NCI-H1105 treated with DMSO at 0.1 percent for 48 hours (cell line): ENCODE measurements around the gene KCND2.
A peak's percentile ranks its signal among the peaks of the same experiment; 100 is the strongest.
"Not testable (repeated sequence)": the region's sequence is repeated elsewhere in the genome, so short reads cannot be mapped to it uniquely, and the experiment has no call there.

Experiments used
- DNase-seq: peaks from one replicate; lab custom pipeline; 2025; lab: John Stamatoyannopoulos, UW

The KCND2 gene

DNA sequence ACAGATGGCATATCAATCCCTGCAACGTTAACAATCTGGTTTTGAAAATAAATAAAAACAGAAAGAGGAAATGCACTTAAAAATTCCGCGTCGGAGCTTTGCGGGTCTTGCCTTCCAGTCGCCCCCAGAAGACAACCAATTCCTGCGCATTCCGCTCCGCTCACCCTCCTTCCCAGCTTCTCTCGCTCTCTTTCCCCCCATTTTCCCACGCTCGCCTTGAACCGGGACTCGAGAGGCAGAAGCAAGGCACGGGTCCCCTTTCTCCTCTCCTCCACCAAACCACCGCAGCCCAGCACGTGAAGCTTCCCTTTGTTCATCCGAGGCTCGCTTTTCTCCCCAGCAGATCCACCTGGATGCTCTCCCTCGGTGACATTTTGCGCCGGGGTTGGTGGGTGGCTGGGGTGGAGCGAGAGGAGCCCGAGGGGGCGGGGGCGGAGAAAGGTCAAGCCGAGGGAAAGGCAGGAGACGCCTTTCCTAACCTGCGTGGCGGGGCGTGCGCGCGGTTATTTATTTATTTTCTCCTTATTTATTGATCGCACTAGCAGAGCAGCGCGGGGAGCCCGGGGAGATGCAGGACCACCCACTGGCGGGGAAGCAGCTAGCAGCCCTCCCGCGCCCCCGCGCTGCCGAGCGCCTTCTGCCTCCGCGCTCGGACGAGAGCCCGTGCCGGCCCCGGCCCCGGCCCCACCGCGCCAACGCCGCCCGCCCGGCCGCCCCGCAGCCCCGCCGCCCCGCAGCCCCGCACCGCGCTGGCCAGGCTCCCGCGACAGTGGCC lies at the start of gene KCND2:
Gene KCND2, plus strand, starts transcription at position 475 of the 775 bp plus-strand sequence.
- peak; percentile 69 for DNase-seq

DNA sequence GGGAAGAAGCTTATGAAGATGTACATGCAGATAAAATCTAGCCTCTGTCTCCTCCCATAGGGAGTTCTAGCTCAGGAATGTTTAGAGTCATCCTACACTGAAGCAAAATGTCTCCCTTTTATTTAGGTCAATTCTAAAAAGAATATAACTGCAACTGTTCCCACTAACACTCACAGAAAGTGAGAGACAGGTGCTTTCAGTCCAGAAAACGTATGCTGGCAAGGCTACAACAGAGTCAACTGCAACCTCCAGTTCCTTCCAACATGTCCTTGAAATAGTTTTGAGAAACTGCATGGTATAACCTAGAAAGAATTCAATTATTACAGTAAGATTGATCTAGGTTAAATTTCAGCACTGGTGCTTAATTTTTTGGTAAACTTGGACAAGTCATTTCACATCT lies 46.8 kb upstream of the KCND2 start:
- no peak for DNase-seq

DNA sequence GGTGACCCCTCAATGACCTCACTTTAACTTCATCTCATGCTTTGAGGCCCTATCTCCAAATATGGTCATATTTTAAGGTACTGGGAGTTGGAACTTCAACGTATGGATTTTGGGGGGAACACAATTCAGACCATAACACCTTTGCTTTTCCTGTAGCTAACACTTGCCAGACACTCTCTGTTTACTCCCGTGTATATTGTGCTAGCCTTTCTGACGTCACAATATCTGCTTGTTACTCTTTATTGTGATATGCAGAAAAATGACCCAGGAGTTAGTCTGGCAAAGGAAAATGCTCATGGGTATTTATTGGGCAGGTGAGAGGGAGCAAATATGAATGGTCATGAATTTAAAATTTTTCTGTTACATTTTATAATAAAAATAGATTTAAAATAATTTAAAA lies 45.7 kb upstream of the KCND2 start:
- no peak for DNase-seq

DNA sequence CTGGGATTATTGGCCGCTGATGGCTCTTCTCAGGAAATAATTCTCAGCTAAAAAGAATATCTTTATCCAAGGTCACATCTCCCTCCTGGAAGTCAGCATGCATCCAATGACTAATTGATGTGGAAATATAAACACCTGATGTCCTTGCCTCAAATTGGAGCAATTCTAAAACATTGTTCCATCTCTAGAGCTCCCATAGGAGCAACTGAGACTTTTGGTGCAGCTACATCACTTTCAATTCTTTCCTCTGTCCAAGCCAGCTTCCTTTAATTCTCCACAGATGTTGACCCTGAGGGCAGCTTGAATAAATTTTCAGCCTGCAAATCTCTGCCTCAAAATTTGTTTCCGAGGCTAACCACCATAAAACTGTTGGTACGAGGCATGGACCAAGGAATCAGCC lies 43.9 kb upstream of the KCND2 start:
- DNase-seq: no peak

DNA sequence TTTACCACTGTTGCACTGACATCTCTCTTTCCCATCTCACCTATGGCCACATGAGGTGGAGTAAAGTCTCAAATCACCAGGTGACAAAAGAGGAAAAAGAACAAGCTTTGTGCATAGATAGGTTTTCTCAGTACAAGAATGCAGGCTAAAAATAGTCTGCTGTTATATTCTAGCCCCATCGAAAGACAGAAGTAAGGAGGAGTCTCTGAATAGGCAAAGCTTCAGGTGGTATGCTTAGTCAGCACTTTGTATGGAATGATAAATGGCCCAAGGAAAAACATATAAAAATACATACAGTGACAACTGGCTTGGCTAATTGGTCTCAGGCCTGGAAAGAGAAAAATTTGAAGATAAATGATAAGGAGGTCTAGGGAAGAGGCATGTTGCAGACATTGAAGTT lies 39.6 kb upstream of the KCND2 start:
- DNase-seq: no peak

DNA sequence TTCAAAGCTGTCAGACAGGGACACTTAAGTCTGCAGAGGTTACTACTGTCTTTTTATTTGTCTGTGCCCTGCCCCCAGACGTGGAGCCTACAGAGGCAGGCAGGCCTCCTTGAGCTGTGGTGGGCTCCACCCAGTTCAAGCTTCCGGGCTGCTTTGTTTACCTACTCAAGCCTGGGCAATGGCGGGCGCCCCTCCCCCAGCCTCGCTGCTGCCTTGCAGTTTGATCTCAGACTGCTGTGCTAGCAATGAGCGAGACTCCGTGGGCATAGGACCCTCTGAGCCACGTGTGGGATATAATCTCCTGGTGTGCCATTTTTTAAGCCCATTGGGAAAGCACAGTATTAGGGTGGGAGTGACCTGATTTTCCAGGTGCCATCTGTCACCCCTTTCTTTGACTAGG lies 32.6 kb upstream of the KCND2 start:
- DNase-seq: not testable (repeated sequence)

DNA sequence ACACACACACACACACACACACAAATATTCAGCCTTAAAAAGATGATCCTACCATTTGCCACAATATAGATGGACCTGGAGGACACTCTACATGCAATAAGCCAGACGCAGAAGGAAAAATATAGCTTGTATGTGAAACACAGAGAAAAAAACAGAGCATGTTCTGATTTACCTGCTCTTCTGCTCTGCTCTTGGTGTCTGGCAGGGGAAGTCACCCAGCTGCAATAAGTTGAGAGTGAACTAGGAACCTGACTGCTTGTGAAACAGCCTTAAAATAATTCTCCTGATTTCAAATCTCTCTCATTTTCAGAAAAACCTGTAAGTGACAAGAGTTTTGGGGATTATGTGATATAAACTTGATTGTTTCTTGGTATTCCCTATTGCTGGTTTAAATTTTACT lies 31.0 kb upstream of the KCND2 start:
- DNase-seq: no peak

DNA sequence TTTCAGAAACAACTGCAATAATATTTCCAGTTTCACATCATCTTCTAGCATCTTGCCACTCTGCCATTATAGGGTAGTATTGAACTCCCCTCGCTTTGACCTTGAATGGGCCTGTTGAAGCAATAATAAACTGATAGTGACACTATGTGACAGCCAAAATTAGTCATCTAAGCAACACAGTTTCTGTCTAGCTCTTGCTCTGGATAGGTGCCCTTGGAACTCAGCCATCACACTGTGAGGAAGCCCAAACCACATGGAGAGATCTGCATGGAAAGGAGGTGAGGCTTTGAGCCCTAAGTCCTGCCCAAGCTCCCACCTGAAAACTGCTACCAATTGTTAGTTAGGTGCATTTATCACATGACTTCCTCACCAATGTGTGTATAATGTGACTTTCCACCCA lies 18.1 kb upstream of the KCND2 start:
- DNase-seq: no peak

DNA sequence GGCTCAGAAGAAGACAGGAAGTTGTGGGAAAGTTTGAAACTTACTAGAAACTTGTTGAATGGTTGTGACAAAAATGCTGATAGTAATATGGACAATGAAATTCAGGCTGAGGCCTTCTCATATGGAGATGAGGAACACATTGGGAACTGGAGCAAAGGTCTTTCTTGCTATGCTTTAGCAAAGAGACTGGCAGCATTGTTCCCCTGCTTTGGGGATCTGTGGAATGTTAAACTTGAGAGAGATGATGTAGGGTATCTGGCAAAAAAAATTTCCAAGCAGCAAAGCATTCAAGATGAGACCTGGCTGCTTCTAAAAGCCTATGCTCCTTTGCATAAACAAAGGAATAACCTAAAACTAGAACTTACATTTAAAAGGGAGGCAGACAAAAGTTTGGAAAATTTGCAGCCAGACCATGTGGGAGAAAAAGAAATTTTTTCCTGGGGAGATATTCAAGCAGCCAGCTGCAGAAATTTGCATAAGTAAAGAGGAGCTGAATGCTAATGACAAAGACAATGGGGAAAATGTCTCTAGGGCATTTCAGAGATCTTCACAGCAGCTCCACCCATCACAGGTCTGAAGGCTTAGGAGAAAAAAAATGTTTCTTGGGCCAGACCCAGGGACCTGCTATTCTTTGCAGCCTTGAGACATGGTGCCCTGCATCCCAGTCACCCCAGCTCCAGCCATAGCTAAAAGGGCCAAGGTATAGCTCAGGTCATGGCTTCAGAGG lies 16.5 kb upstream of the KCND2 start:
- DNase-seq: no peak

DNA sequence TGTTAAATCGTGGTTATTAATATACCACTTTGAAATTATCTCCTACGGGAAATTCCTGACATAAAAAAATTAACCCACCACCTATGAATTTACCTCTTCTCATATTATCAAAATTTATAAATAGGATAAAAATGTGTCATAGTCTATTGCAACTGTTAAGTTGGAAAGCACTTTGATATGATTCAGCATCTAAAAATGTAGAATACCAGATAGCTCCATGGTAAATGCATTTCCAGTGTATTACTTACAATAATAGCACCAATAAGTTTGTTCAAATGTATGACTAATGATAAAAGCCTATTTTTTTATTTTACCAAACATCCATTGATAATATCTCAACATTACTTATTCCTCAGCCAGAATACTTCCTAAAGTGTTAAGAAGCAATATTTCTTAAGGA lies 13.6 kb upstream of the KCND2 start:
- no peak for DNase-seq

DNA sequence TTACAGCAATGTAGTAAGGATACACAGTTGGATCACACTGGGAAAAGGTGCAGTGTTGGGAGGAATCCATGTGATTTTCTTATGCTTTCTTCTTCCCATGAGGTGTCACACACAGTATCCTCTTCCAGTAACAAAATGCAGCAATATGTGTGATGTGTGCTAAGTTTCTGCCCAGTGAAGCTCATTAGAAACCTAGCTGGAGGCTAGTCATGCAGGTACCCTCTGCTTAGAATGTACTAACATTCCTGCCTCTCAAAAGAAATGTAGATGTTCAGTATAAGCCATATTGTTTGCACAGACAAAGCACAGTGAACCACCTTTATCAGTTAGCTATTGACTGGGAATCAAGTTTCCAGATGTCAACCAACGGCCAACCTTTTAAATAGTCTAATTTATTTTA lies 12.9 kb upstream of the KCND2 start:
- DNase-seq: no peak

DNA sequence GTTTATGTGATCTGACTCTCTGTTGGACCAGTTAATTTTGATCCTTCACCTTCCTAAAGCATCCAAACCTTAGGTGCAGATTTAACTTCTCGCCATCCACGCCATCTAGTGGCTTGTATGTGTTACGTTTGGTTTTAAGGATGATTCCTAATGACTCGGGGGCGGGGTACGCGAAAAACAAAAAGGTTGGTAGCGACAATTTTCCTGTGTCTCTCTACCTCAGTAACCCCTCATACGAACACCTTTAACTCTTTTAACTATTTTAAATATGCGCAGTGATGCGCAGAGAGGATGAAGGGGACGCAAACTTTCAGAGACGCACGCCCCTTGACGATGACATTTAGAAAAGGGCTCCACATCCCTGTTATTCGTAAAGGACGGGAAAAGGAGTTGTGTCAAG lies 714 bp upstream of the KCND2 start:
- peak; percentile 87 for DNase-seq

DNA sequence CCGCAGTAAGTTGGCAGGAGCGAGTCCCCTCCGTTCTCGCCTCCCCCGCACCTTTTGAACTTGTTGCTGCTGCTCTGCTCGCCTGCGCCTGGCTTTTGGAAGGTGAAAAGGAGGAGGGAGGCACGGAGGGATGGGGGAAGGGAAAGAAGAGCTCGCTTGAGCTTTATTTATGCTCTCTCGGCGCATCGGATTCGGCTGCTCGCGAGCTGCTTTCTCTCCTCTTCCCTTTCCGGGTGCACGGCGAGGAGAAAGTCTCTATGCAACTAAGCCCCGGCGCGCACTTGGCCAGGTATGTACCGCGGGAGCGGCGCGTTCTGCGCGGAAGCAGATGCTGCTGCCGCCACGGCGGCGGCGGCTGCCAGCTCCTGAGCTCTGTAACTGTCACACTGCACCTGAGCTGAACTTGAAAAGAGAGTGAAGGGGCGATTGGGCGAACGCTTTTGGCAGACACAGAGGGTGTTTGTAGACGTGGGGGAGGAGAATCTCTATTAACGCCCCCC lies 551 bp downstream of the KCND2 start:
- DNase-seq: peak; percentile 87

DNA sequence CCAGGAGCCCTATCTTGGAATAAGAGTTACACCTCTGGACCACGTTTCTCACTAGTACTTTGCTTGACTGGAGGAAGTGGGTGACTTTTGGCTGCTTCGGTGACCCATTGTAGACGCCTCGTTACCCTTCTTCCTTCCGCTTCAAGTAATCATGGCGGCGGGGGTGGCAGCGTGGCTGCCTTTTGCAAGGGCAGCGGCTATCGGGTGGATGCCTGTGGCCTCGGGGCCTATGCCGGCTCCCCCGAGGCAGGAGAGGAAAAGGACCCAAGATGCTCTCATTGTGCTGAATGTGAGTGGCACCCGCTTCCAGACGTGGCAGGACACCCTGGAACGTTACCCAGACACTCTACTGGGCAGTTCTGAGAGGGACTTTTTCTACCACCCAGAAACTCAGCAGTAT lies 1.5 kb downstream of the KCND2 start:
- no peak for DNase-seq

DNA sequence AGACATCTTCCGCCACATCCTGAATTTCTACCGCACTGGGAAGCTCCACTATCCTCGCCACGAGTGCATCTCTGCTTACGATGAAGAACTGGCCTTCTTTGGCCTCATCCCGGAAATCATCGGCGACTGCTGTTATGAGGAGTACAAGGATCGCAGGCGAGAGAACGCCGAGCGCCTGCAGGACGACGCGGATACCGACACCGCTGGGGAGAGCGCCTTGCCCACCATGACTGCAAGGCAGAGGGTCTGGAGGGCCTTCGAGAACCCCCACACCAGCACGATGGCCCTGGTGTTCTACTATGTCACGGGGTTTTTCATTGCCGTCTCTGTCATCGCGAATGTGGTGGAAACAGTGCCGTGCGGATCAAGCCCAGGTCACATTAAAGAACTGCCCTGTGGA lies 1.9 kb downstream of the KCND2 start:
- no peak for DNase-seq

DNA sequence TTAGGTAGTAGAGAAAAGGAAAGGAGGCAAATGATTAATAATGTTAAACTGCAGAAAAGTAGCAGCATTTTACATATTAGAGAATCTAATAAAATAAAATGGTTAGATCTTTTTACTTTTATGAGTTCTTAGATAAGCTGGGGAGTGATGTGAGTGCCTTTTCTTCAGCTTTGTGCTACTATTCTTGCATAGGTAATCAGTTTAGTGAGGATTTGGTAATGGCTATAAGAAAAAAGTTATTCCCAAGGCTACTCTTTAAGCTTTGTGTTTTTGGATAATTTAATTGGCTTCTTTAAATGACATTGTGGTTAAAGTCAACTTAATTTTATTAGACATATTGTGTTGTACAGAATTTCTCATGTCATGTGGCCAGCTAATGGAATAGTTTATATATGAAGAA lies 3.7 kb downstream of the KCND2 start:
- no peak for DNase-seq

DNA sequence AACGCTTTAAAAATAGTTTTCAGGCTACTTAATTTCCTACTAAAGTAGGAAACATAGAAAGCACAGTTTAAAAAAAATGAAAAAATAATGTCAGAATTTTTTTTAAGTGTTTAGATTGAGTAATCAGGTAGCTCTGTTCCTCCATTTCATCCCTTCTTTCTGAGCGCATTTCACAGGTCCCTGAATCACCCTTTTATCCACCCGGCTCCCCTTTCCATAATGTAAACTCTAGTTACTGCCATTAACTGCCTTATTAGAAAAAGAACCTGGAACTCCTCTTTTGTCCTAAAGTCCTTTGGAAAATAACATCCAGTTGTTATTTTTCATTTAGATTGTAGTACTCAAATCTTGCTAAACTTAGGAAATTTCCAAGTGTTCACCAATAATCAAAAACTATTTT lies 5.8 kb downstream of the KCND2 start:
- DNase-seq: peak; percentile 83

DNA sequence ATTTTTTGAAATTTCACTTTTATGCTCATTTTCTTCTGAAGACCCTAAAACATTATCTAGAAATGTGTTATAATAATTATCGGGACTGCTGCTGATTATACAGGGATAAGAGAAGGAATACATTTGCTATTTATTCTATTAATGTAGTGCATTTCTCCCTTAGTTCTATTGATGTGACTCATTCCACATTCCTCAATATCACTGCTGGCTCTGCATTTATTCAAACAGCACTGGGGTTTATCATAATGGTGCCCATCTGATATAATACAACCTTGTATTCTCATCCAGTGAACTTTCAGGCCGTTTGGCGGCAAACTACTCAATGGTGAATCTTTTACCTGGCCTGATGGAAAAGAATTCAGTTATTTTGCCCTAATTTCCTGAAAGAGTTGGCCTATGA lies 7.8 kb downstream of the KCND2 start:
- DNase-seq: no peak

DNA sequence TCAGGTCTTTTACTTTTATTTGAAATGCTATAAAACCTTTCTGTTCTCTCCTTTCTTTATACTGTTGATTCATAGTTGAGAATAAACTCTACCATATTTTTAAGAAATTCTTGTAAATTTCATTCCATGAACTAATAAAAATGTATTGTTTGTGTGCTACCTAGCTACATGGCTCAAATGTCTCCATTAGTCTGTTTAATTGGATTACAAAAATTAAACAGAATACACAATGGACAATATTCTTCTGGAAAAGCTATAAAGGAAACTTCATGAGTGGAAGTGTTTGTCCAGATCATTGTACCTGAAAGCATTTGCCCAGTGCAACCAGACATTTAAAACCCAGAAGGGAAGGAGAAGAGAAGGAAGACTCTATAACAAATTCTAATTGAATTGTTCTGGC lies 20.1 kb downstream of the KCND2 start:
- no peak for DNase-seq

DNA sequence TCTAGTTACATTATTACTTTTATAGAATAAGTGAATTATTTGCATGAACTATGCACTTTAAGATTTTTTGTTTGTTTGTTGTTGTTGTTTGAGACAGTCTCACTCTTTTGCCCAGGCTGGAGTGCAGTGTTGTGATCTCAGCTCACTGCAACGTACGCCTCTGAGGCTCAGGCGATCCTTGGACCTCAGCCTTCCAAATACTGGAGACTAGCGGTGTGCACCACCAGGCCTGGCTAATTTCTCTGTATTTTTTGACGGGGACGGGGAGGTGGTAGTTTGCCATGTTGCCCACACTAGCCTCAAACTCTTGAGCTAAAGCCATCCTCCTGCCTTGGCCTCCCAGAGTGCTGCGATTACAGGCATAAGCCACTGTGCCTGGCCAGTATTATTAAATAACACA lies 29.2 kb downstream of the KCND2 start:
- no peak for DNase-seq

DNA sequence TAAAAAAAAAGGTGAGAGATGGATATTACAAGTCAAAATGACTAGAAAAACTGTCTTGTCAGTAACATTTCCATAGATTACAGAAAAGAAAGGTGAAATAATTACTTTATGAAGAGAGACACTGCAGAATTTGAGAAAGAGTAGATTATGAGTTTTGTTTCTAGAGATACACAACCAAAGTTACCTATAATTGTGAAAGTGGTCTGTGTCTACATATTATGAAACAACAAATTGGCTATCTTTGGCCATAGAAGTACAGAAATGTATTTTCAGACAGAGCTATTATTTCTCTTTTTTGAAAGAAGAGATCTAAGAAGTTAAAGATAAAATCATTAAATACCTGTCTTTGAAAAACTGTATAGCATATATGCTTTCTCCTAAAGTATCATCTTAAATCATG lies 30.1 kb downstream of the KCND2 start:
- no peak for DNase-seq

DNA sequence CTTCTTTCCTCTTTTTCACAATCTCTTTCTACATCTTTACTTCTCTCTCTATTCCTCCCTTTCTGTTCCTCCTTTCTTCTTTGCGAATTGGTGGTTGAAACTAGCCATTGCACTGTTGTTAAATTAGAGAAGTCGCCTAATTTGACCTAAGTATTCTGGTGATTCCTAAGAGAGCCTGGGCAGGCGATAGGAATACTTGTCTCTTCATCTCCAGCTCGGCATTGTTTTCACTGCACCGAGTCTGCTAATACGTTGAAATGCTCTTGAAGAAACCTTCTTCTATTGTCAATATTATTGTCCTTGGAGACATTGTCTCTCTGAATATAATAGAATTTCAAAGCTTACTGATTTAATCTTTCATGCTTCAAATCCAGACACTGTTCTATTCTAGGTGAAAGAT lies 31.7 kb downstream of the KCND2 start:
- no peak for DNase-seq

DNA sequence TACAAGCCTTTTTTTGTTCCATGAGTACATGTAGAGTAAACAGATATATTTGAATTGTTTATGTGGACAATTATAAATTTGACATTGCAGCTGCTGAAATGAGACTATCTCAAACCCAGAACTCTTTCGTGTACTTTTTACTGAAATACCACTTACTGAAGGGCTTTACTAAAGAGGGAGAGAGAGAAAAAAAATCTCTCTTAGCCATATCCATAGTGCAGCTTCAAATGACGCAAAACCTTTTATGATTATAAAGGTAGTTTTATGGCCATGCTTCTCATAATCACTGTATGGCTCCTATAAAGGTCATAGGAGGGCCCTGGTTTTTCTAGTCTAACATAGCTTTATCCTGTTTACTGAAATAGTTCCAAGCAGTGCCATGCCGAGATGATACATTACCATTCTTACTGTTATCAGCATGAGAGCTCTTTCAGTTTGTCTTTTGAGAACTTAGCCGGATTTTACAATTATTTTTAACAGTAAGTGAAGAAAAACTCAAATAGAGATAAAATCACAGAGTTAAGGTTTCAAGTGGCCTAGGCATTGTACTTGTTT lies 35.1 kb downstream of the KCND2 start:
- DNase-seq: peak; percentile 45
